ENCODE data around the gene INPP5D. TPM values are rescaled to one million over a fixed set of nuclear protein-coding genes. Genes with fewer than 3 reads are reported as not detected.

Gene INPP5D
- total RNA-seq, 1 donor from 2014 or later: 129 TPM

GRCh38 chr2:233227346-233227978 is 167.3 kb downstream of the INPP5D start:
- intact Hi-C loops (cut with micrococcal nuclease): no loop called here

- intact Hi-C loops (cut with micrococcal nuclease): no loop called here
Observed at GRCh38 chr2:233228376-233228775, 168.2 kb downstream of the INPP5D start.

- intact Hi-C loops (cut with micrococcal nuclease): loop anchor here (2.0 to 5.0 kb wide), 2 partner anchors 17 to 151 kb away; partner anchors contain the start of gene ATG16L1
Observed at GRCh38 chr2:233233618-233234230, 173.6 kb downstream of the INPP5D start.

GRCh38 chr2:233234264-233234663 is 174.1 kb downstream of the INPP5D start:
- intact Hi-C loops (cut with micrococcal nuclease): loop anchor here (2.0 to 5.0 kb wide), 2 partner anchors 17 to 152 kb away; partner anchors contain the start of gene ATG16L1

GRCh38 chr2:233234996-233235395 is 174.9 kb downstream of the INPP5D start:
- intact Hi-C loops (cut with micrococcal nuclease): loop anchor here (2.0 to 5.0 kb wide), 2 partner anchors 16 to 153 kb away; partner anchors contain the start of gene ATG16L1

DNA sequence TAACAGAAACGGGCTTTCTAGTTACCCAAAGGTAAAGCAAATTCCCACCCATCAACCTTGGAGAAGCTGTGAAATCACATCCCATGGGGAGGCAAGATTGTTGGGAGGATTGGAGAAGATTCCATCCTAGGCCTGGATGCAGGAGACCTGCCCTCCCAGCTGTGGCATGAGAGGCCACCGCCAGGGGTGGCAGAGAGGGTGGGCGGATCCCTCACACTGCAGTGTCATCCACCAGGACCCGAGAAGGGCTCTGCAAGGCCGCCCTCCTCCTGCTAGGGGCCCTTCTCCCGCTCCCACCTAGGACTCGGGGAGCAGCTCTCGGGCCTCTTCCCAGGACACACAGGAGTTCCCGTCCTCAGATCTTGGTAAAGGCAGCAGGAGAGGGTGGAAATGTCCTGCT is 175.8 kb downstream of the INPP5D start:
- intact Hi-C loops (cut with micrococcal nuclease): loop anchor here (2.0 kb wide), 1 partner anchor 15 kb away; the partner anchor contains the start of gene ATG16L1

DNA sequence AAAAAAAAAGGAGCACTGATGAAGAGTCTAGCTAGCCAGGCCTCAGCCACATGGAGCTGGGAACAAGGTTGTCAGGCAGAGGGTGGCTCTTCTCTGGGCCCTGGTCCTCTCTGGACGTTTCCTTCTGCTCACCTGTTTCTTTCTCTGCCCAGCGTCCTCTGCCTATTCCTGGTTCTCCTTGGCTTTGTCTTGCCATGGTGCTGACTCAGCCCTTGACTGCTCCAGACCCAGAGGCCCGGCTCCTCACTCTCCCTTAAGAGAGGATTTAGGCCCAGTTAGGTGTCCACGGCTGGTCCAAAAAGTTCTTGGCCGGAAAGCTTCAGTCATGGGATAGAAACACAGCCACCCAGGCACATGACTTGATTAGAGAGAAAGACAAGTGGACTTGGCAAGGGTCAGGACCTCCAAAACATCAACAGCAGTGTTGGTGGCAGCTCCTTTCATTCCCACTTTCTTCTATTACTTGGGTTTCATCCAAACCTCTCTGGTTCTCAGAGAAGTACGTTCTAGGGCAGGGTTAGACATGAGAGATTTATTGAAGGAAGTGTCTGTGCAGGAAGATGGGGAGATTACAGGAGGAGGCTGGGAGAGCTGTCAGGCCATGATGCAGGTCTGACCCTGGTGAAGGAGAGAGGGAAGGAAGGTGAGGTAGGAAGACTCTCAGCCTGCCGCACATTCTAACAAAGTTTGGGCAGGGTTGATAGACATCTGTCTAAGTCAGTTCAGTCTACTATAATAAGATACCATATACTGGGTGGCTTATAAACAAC is 176.9 kb downstream of the INPP5D start:
- intact Hi-C loops (cut with micrococcal nuclease): no loop called here

DNA sequence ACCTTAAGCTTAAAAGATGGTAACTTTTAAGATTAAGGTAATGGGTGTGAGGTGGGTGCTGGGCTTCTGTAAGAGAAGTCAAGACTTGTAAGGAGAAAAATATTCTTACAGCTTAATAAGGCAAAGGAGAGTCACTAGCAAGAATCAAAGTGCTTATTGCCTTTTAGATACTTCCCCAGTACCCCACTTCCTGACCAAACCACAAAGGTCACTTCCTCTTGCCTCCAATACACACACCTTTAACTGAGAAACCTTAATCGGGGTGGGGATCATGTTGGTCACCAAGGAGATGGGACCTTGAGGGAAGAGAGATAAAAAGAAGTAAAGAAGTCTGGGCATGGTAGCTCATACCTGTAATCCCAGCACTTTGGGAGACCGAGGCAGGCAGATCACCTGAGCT is 180.8 kb downstream of the INPP5D start:
- intact Hi-C loops (cut with micrococcal nuclease): loop anchor here (1.0 kb wide), 1 partner anchor 10 kb away; no protein-coding TSS in a partner anchor

DNA sequence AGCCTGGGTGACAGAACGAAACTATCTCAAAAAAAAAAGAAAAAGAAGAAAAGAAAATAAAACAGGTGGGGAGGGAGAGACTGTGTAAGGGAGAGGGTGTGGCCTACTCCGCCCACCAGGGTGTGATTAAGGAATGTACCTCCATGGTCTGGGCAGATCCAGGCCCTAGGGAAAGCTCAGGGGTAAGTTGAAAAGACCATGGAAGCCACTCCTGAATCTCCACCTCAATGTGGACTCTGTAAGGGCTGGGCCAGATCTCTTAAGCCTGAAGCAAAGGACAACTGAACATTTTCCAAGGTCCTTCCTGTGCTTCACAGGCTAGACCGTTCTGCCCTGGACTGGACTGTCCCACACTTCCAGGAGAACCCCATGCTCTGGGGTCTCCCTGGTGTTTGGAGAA is 181.7 kb downstream of the INPP5D start:
- intact Hi-C loops (cut with micrococcal nuclease): loop anchor here (1.0 kb wide), 1 partner anchor 11 kb away; no protein-coding TSS in a partner anchor

DNA sequence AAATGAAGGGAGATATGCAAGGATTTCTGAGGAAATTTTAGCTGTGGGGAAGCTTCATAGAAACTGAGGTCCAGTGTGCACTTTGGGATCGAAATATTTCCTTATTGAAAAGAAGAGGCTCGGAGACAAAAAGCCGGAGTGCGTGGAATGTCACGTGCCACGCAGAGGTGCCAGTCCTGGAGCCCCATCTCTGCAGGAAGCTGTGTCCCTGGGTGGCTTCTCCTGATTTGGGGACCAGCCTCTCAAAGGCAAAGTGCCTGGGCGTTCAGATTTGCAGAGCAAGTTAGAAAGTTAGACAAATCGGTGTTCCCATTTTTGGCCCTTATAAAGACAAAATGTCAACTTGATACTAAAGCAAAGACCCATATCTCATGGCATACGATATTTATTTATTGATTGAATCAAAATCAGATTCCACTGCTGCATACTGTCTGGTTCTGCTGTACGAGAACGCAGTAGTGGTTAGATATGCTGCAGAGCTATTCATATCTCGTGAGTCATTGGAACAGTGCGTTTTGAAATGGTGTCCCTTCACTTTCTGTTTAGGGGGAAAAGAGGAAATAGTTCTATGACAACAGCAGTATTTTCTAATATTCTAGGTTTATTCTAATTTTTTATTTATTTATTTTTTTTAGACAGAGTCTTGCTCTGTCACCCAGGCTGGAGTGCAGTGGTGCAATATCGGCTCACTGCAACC is 182.2 kb downstream of the INPP5D start:
- intact Hi-C loops (cut with micrococcal nuclease): no loop called here

DNA sequence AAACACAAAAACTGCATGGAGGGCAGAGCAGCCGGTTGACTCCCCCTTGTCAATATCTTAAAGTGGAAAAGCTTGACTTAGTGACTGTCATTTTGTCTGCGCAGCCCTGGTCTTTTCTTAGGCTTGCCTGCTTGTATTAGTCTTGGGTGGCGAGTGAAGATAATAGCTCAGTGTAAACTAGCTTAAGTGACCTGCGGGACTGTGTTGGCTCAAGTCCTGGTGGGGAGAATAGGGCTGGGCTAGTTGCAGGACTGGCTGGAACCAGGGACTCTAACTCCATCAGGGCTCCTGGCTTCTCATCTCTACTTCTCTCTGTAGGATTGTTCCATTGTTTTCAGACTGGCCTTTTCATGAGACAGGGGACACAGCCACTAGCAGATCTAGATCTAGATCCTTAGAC is 183.2 kb downstream of the INPP5D start:
- intact Hi-C loops (cut with micrococcal nuclease): no loop called here

GRCh38 chr2:233244818-233245217 is 184.7 kb downstream of the INPP5D start:
- intact Hi-C loops (cut with micrococcal nuclease): no loop called here

DNA sequence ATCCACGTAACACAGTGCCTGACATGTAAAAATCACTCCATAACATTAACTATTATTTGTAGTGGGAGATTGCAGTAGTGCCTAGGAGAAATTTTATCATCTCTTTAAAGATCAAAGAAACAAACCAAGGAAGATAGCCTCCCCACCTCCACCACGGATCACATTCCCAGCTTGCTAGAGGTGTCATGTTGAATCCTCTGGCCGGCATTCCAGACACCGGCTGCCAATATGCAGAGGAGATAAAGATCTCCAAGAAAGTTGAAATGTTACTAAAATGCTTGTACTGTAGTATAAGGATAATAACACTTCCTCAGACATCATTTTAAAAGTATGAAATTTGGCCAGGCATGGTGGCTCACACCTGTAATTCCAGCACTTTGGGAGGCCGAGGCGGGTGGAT is 185.3 kb downstream of the INPP5D start:
- intact Hi-C loops (cut with micrococcal nuclease): no loop called here

GRCh38 chr2:233247116-233247515 is 187.0 kb downstream of the INPP5D start:
- intact Hi-C loops (cut with micrococcal nuclease): no loop called here

DNA sequence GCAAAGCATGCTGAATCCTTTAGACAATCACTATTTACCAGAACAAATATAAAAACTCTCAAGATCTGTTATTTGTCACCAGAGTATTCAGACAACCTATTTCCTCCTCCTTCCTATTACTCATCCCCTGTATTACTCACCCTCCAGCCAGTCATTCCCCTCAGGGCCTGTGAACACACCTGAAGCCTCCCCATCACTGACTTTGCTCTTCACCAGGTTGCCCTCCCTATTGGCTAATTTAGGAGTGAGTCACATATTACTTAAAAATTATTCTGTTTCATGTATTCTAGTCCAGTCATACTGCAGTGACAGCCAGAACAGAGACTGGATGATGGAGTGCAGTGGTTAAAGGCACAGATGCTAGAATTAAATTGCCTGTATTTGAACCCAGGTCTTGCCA is 187.6 kb downstream of the INPP5D start:
- intact Hi-C loops (cut with micrococcal nuclease): no loop called here

DNA sequence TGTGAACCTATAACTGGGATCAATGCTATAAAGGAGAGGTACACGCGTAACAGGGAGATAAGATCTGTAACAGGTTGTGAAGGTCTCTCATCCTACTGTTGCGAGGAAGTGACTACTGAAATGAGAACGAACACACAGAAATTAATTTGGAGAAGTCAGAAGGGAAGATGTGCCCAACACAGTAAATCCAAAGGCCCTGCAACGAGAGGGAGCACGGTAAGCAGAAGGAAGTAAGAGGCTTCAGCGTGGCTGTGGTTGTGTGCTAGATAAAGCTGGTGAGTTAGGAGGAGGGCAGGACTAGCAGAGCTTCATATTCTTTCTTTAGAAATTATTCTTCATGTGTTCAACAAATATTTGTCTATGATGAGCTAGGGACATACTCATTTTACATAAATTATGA is 188.9 kb downstream of the INPP5D start:
- intact Hi-C loops (cut with micrococcal nuclease): no loop called here

GRCh38 chr2:233250568-233250967 is 190.4 kb downstream of the INPP5D start:
- intact Hi-C loops (cut with micrococcal nuclease): loop anchor here (2.0 to 5.0 kb wide), 5 partner anchors 16 to 698 kb away; partner anchors contain the start of genes EIF4E2, GIGYF2 and TIGD1

GRCh38 chr2:233250985-233251305 is 190.8 kb downstream of the INPP5D start:
- intact Hi-C loops (cut with micrococcal nuclease): loop anchor here (1.0 to 5.0 kb wide), 11 partner anchors 16 to 699 kb away; partner anchors contain the start of genes EIF4E2, GIGYF2, INPP5D and TIGD1

- intact Hi-C loops (cut with micrococcal nuclease): loop anchor here (1.0 to 5.0 kb wide), 11 partner anchors 17 to 699 kb away; partner anchors contain the start of genes EIF4E2, GIGYF2, INPP5D and TIGD1
Observed at GRCh38 chr2:233251306-233252116, 191.4 kb downstream of the INPP5D start, which contains the start of gene ATG16L1. TSS of gene ATG16L1 (plus strand) at chr2:233251673. CDS start at chr2:233251828, 155 bp downstream.

DNA sequence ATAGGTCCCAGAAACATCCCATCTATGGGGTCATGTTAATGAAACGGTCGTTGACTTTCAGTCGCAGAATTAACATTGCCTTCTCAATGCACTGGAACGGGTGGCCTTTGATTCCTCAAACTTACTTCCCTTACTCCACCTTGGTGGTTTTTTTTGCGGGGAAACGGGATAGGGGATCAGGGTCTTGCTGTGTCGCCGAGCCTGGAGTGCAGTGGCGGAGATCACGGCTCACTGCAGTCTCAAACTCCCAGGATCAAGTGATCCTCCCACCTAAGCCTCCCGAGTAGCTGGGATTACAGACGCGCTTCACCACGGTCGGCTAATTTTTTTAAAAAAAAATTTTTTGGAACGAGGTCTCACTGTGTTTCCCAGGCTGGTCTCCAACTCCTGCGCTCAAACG is 192.1 kb downstream of the INPP5D start:
- intact Hi-C loops (cut with micrococcal nuclease): loop anchor here (5.0 kb wide), 3 partner anchors 490 to 700 kb away; partner anchors contain the start of genes EIF4E2, GIGYF2 and TIGD1

Measured in T-helper 2 cell treated with Interferon-gamma antibody and Interleukin-4, amounts not matched to agents 100 ng/mL and 5 ng/mL, for 36 hours (primary cell).